Measurements from ENCODE around the gene ANGEL1. TPM values are rescaled to one million over a fixed set of nuclear protein-coding genes. Genes with fewer than 3 reads are reported as not detected.

The ANGEL1 gene
- total and polyA plus RNA-seq, 2 of the 8 experiments (the other 6 are each of a cell fraction or from before 2014, with no cell fraction given): 26.8 to 27.2 TPM

- H4K5ac ChIP-seq (ENCODE audit: insufficient read length, low read depth, low read length): no peak overlapping the region
- H3K56ac ChIP-seq (replicated peaks; ENCODE audit: insufficient read length, low read depth, low read length): no peak overlapping the region
- H3K27me3 ChIP-seq (replicated peaks in 1 of 4; ENCODE audit: control insufficient read depth in 3 of 4, extremely low read depth in 1 of 4, insufficient read depth in 3 of 4, low read length in 3 of 4): no peaks in the 10 kb centered on the region
- DNase-seq (ENCODE audit: low read depth in 1 of 2, low spot score in 2 of 2): no peak
- no peak overlapping the region for H2BK15ac ChIP-seq (ENCODE audit: low read length)
- no peak overlapping the region for H3K27ac ChIP-seq (ENCODE audit: low read depth, low read length)
- H4K8ac ChIP-seq (ENCODE audit: extremely low read depth, insufficient read depth, low read length): no peak overlapping the region
- H2BK5ac ChIP-seq (ENCODE audit: low read depth, low read length): no peak overlapping the region
- no peak overlapping the region for H3K4me3 ChIP-seq (ENCODE audit: extremely low read depth in 1 of 4, insufficient read depth in 2 of 4, low read depth in 3 of 4, low read length in 4 of 4)
- H3K9ac ChIP-seq (replicated peaks in 1 of 4; ENCODE audit: extremely low read depth in 1 of 4, low read depth in 3 of 4, low read length in 3 of 4): no peak overlapping the region
- FAIRE-seq: no peak
- H3K23me2 ChIP-seq (ENCODE audit: low read depth, low read length): no peaks in the 10 kb centered on the region
- no peak overlapping the region for H3K23ac ChIP-seq (ENCODE audit: insufficient read length)
- H3K36me3 ChIP-seq (ENCODE audit: control insufficient read depth in 2 of 4, insufficient read depth in 4 of 4, low read length in 3 of 4): no peaks in the 10 kb centered on the region
- H3K79me1 ChIP-seq (ENCODE audit: low read depth, low read length): no peaks in the 10 kb centered on the region
- TF ChIP-seq SIRT6 (IDR thresholded peaks at IDR 0.05; ENCODE audit: low read length): no peak
- H2AK5ac ChIP-seq (ENCODE audit: low read depth, low read length): no peak overlapping the region
- H3K14ac ChIP-seq (ENCODE audit: insufficient read length): no peak overlapping the region
- no peak overlapping the region for H2BK20ac ChIP-seq (ENCODE audit: low read length)
- 82% methylated on average over 1 of the region's 1 CpG; no CpG with 5 or more reads in 1 of the 2 experiments for WGBS, 2 experiments (ENCODE audit: extremely low coverage in 1 of 2, insufficient coverage in 1 of 2, insufficient read length in 1 of 2, insufficient replicate concordance in 2 of 2, low coverage in 1 of 2, low lambda C conversion rate in 2 of 2, missing lambda C conversion rate in 1 of 2)
- H3K18ac ChIP-seq (ENCODE audit: extremely low read depth, low read length): no peak overlapping the region
- CTCF ChIA-PET (ENCODE audit: partially characterized antibody): interaction anchor here (0.9 kb wide), 1 partner anchor 43 kb away, joined by 3 read pairs; no protein-coding TSS in a partner anchor
- H4K91ac ChIP-seq (replicated peaks; ENCODE audit: insufficient read length, low read length): no peak overlapping the region
- no peak overlapping the region for H2BK120ac ChIP-seq (replicated peaks; ENCODE audit: low read depth, low read length)
- H3K4ac ChIP-seq (replicated peaks; ENCODE audit: insufficient read length, low read depth, low read length): no peak overlapping the region
- POLR2A ChIA-PET (ENCODE audit: partially characterized antibody): interaction anchor here (1.2 kb wide), 1 partner anchor 13 kb away, joined by 3 read pairs; no protein-coding TSS in a partner anchor
- H2BK12ac ChIP-seq (ENCODE audit: low read depth, low read length): no peak overlapping the region
- no peaks in the 10 kb centered on the region for H4K20me1 ChIP-seq (replicated peaks in 1 of 2; ENCODE audit: control insufficient read depth in 1 of 2, insufficient read depth in 2 of 2, low read length in 2 of 2)
- no peaks in the 10 kb centered on the region for H3K79me2 ChIP-seq (ENCODE audit: control insufficient read depth in 1 of 2, insufficient read depth in 2 of 2, low read length in 2 of 2)
- H2AFZ ChIP-seq (ENCODE audit: low read length): no peak overlapping the region
- H3K9me3 ChIP-seq (ENCODE audit: insufficient read depth in 2 of 2, low read depth in 1 of 2, low read length in 1 of 2): no peaks in the 10 kb centered on the region
- no peak overlapping the region for H3K4me2 ChIP-seq (ENCODE audit: insufficient read depth in 1 of 2, low read depth in 2 of 2, low read length in 2 of 2)
- peaks cover 3 to 22% (median 10%) of the 10 kb centered on the region in 4 experiments for H3K4me1 ChIP-seq (replicated peaks in 1 of 4; ENCODE audit: control insufficient read depth in 3 of 4, insufficient read depth in 4 of 4, low read length in 3 of 4)
Observed at GRCh38 chr14:76832503-76832988, 19.9 kb upstream of the ANGEL1 start.

Measured in H1 (cell line).